Upper lobe of left lung (tissue), 4 donors: ENCODE results near the gene KCNK3.

Experiments used
- CTCF ChIP-seq, 6 experiments: fragments of 450-650 bp in 4 of 6; fragments of 200-600 bp in 2 of 6; sonication (generic) in 2 of 6; IDR thresholded peaks; one replicate each; pipeline ENCODE4 v1.5.1; 2016 to 2019; ENCODE audit warnings: antibody characterized with exemption in 6 of 6
- POLR2A ChIP-seq, 4 donors: fragments of 450-650 bp; IDR thresholded peaks; one replicate each; pipeline ENCODE4 v1.5.1; 2016 to 2017; ENCODE audit warnings: antibody characterized with exemption in 4 of 4, mild to moderate bottlenecking in 2 of 4
- POLR2AphosphoS5 ChIP-seq, 2 donors: sonication (generic); formaldehyde crosslinking; IDR thresholded peaks; one replicate each; pipeline ENCODE4 v1.5.1; 2017; ENCODE audit warnings: antibody characterized with exemption in 2 of 2

- TF ChIP-seq POLR2A (IDR thresholded peaks at IDR 0.05) (no peak), CTCF (IDR thresholded peaks at IDR 0.05) (no peak), POLR2AphosphoS5 (IDR thresholded peaks at IDR 0.05) (no peak)
Observed at GRCh38 chr2:26651799-26652198, 40.7 kb upstream of the KCNK3 start.
